ENCODE data around the gene VAV3. TPM values are rescaled to one million over a fixed set of nuclear protein-coding genes. Genes with fewer than 3 reads are reported as not detected.

VAV3 gene
- total and polyA plus RNA-seq, 2 of the 13 experiments (the other 11 are each of a cell fraction or from before 2014, with no cell fraction given), result 15.9 to 29.8 TPM

GRCh38 chr1:107681001-107681479 lies 283.9 kb downstream of the VAV3 start (continued):
- TF ChIP-seq ZBTB44 (CRISPR knock-in tag; IDR thresholded peaks at IDR 0.05) (no peak), HIC2 (CRISPR knock-in tag; IDR thresholded peaks at IDR 0.05; ENCODE audit: low read depth) (no peak), KDM6A (CRISPR knock-in tag; IDR thresholded peaks at IDR 0.05; ENCODE audit: low read depth) (peak; percentile 54), CEBPB (IDR thresholded peaks at IDR 0.05; ENCODE audit: borderline replicate concordance, low read depth, low read length) (no peak), ZNF652 (CRISPR knock-in tag; IDR thresholded peaks at IDR 0.05; ENCODE audit: borderline replicate concordance, low read depth) (peak; percentile 98), CREM (IDR thresholded peaks at IDR 0.05) (peak; percentile 94), CREM (CRISPR knock-in tag; IDR thresholded peaks at IDR 0.05) (no peak), TARDBP (CRISPR knock-in tag; IDR thresholded peaks at IDR 0.05) (no peak), FOXO4 (CRISPR knock-in tag; conservative IDR thresholded peaks at IDR 0.05) (no peak), ZNF720 (CRISPR knock-in tag; IDR thresholded peaks at IDR 0.05) (no peak), ZNF569 (CRISPR knock-in tag; IDR thresholded peaks at IDR 0.05; ENCODE audit: borderline replicate concordance) (no peak), ATF2 (CRISPR knock-in tag; IDR thresholded peaks at IDR 0.05) (peak; percentile 55; the same call in 1 of the 2 replicates), TERF1 (CRISPR knock-in tag; IDR thresholded peaks at IDR 0.05) (no peak), DNMT3B (CRISPR knock-in tag; conservative IDR thresholded peaks at IDR 0.05) (no peak), AHDC1 (CRISPR knock-in tag; IDR thresholded peaks at IDR 0.05; ENCODE audit: borderline replicate concordance) (peak; percentile 58; the same call in 1 of the 2 replicates), PITX1 (CRISPR knock-in tag; IDR thresholded peaks at IDR 0.05) (peak; percentile 83), ZNF224 (CRISPR knock-in tag; IDR thresholded peaks at IDR 0.05) (no peak)
